Panc1 (cell line): ENCODE data around the gene PEX10.

Experiments
- CTCF ChIP-seq: fragments of 450-650 bp; IDR thresholded peaks from 2 replicates; pipeline ENCODE4 v1.5.1; 2017; ENCODE audit warnings: mild to moderate bottlenecking
- POLR2AphosphoS5 ChIP-seq: IDR thresholded peaks from 2 replicates; pipeline ENCODE4 v1.6.1; 2012; ENCODE audit warnings: mild to moderate bottlenecking, low read depth, low read length, moderate library complexity
- REST ChIP-seq, 2 experiments: IDR thresholded peaks; 2 replicates each; pipeline ENCODE4 v1.6.1; 2011 to 2012; ENCODE audit warnings: low read depth in 2 of 2, control low read depth in 1 of 2, low read length in 1 of 2, mild to moderate bottlenecking in 1 of 2, moderate library complexity in 1 of 2; ENCODE audit not compliant: insufficient read depth in 1 of 2
- SIN3A ChIP-seq: IDR thresholded peaks from 2 replicates; pipeline ENCODE4 v1.6.1; 2012; ENCODE audit warnings: low read depth, mild to moderate bottlenecking, low read length, moderate library complexity, borderline replicate concordance; ENCODE audit not compliant: insufficient read depth
- TCF7L2 ChIP-seq: IDR thresholded peaks from 2 replicates; pipeline ENCODE4 v1.6.1; 2011; ENCODE audit warnings: mild to moderate bottlenecking, low read depth, low read length, inconsistent platforms

GRCh38 chr1:2409745-2410144, 2.6 kb downstream of the PEX10 start:
- TF ChIP-seq CTCF (no peak), TCF7L2 (no peak), REST (IDR thresholded peaks at IDR 0.05; ENCODE audit: insufficient read depth in 1 of 2, low read depth in 2 of 2, low read length in 1 of 2) (no peak), POLR2AphosphoS5 (no peak), SIN3A (no peak)
